Epithelial cell of prostate (primary cell): ENCODE results near the gene RGS7BP.

Experiments used
- DNase-seq: peaks from one replicate; pipeline ENCODE4 v3.0.0-alpha.2; 2011; ENCODE audit warnings: low read depth, low spot score
- H3K27ac ChIP-seq: fragments of 450-650 bp; 2 replicates; pipeline ENCODE4 v1.5.1; 2017; ENCODE audit warnings: mild to moderate bottlenecking

RGS7BP gene

GRCh38 chr5:64625678-64626077 is 119.9 kb downstream of the RGS7BP start:
- no peak for DNase-seq
- H3K27ac ChIP-seq = no peak overlapping the region

GRCh38 chr5:64628901-64629300 is 123.1 kb downstream of the RGS7BP start:
- no peak for DNase-seq
- H3K27ac ChIP-seq = no peak overlapping the region

DNA sequence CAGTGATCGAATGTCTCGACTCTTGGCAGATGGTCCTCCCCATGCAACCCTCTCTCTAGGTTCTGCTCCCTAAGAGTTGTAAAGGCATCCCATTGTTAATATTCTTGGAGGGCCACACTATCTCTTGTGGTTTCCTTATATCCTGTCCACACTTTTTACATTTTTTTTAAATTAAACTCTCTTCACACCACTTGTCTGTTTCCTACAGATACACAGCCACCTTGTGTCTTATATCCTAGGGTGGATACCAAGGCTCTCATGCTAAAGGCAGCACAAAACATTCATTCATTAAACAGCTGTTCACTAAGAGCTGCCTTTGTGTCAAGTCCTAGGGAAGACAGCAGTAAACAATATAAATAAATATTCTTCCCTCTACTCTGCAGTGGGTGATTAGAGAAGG is 124.0 kb downstream of the RGS7BP start:
- H3K27ac ChIP-seq = no peak overlapping the region
- DNase-seq = no peak

DNA sequence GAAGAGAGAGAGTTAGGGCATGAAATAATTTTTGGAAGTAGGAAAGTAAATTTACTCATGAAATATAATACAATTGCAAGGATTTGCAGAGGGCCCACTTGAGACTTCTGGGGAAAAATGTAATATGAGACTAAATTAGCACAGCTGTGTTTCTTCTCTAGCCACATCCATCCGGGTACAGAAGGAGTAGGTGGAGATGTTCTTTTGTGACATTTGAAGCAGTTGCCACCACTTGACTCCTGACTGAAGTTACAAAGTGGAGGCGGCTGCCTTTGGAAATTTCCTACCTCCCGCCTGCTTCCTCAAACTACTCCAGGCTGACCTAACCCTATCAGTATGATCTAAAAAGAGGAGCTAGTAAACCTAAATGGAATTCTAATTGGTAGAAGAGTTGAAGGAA is 126.4 kb downstream of the RGS7BP start:
- no peak overlapping the region for H3K27ac ChIP-seq
- DNase-seq = no peak

DNA sequence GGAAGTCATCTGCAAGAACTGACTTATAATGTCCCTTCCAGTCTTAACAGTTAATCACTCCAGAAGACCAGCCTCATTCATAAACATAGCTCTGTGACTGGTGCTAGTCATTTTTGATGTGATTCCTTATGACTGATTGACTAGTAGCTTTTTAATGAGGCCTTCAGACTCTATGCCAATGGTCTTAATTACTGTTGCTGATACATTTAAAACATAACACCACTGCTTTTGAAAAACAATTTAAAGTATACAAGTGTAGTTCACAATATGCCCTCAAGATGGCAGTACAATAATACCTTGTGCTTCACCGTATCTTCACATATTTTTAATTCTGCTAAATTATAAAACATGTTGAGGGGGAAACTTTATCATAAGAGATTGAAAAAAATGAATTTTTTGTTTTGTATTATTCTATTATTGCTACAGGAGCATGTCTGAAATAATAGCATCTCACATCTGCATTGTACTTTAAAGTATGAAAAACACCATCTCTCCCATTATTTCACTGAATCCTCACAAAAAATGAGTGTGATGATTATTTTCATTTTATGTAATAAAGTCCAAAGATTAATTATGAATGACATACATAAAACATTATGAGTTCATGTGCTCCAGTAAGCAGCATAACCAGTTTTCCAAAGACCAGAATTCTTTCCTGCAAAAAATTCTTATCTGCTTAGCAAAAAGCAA is 129.3 kb downstream of the RGS7BP start:
- no peak for DNase-seq
- no peak overlapping the region for H3K27ac ChIP-seq

DNA sequence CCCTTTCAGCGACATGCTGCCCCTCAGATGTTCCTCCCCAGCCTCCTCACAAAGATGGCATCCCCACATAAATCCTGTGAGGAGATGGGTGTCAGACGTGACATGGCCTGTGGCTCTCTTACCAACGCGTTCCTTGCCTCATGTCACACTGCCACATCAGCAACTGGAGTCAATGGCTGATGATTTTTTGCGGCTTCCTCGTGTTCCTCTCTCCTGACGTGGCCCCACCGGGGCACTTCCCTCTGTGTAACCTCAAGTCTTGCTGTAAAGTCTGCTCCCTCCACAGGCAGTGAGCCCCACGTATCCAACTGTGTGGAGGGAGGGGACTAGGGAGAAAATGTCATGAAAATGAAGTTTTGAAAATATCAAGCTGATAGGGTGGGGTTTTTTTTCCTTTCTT is 131.3 kb downstream of the RGS7BP start:
- no peak overlapping the region for H3K27ac ChIP-seq
- DNase-seq = no peak

DNA sequence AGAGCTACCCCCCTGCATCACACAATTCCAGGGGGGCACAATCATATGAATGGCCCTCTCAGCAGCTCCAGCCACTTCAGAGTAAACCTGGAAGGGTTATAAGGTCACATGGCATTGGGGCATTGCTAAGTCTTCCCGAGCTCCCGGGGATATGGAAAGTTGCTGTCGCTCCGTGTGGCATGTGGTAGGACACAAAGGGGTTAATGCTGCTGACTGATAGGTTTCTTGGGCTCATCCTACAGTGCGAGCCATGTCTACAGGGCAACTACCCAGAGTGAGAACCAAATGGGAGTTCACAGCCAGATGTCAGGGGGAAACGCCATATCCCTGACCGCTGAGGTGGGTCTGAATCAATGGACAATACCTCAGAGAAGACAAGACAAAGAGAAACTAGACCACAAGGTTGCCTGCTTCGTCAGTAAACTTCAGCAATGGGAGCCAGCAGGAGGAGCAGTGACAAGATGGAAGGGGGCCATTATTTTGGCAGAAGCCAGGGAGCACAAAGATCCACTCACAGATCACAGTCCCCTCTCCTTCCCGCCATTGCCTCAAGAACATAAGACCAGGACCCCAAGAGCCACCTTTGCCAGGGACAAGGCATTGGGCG is 132.1 kb downstream of the RGS7BP start:
- H3K27ac ChIP-seq = no peak overlapping the region
- DNase-seq = no peak

DNA sequence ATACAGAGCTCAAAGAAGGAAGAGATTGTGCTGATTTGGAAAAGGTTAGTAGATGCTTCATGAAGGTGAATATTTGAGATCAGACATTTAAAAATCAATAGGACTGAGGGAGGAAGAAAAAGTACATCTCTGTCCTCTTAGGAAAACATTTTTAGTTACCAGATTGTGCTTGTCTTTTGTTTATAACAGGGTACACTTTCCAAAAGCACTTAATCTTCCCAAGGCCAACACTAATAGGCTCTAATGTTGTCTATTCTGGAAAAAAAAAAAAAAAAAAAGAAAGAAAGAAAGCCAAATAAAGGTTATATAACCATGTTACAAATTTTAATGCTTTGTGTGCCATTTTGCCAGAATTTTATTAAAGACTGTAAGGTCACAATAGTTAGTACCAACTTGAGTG is 139.0 kb downstream of the RGS7BP start:
- no peak for DNase-seq
- no peak overlapping the region for H3K27ac ChIP-seq

GRCh38 chr5:64646169-64646568 is 140.4 kb downstream of the RGS7BP start:
- H3K27ac ChIP-seq = no peak overlapping the region

GRCh38 chr5:64649512-64649911 is 143.7 kb downstream of the RGS7BP start:
- H3K27ac ChIP-seq = no peak overlapping the region
- no peak for DNase-seq

More at GRCh38 chr5:64646169-64646568, 140.4 kb downstream of the RGS7BP start:
- no peak for DNase-seq

DNA sequence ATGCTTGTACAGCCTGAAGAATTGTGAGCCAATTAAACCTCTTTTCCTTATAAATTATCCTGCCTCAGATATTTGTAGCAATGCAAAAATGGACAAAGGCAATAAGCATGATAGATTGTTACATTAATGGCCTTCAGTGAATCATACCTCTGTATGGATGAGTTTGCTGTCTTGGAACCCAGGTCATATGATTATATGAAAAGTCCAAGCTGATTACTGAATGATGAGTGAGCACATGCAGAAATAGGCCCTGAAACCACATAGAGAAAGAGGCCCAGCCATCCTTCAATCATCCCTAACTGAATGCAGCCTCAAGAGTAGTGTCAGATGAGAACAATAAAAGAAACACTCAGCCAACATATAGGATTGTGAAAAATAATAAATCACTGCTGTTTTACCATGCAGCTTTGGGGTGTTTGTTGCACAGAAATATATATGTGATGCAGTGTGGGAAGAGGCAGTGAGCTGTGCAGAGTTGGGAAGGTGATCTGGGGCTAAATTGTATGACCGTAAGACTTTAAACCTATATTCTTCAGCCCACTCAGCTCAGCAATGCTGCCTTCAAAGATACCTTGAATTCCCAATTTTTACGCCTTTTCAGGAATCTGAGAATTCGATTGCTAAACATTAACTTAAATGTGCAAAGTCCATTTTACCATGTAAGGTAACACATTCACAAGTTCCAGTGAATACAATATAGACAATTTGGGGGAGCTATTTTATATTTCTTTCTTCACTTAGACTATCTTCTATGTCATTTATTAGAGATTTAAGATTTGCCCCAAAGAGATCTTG is 148.1 kb downstream of the RGS7BP start:
- no peak overlapping the region for H3K27ac ChIP-seq
- DNase-seq = peak; percentile 10

GRCh38 chr5:64654561-64654938 is 148.7 kb downstream of the RGS7BP start:
- DNase-seq = no peak
- H3K27ac ChIP-seq = no peak overlapping the region

DNA sequence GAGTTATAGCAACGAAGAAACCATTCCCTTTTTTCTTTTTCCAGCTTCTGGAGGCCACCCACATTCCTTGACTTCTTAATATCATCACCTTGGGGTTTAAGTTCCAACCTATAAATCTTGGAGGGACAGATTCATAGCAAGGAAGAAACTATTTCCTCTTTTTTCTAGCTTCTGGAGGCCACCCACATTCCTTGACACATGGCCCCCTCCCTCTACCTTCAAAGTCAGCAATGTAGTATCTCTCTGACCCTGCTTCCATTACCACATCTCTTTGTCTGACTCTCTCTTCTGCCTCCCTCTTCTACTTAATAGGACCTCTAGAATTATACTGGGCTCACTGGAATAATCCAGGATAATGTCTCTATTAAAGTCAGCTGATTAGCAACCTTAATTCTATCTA is 149.8 kb downstream of the RGS7BP start:
- DNase-seq = no peak
- no peak overlapping the region for H3K27ac ChIP-seq

GRCh38 chr5:64659289-64659688 is 153.5 kb downstream of the RGS7BP start:
- H3K27ac ChIP-seq = no peak overlapping the region
- no peak for DNase-seq
